Choroid plexus epithelial cell (primary cell): ENCODE measurements around the gene KRTAP9-7.

Experiments
- DNase-seq: peaks from one replicate; pipeline ENCODE4 v3.0.0-alpha.2; 2010; ENCODE audit warnings: low read depth
- H3K4me3 ChIP-seq: 2 replicates; pipeline ENCODE4 v1.5.1; 2011; ENCODE audit warnings: low read depth, mild to moderate bottlenecking, control low read depth, low read length, moderate library complexity
- TF ChIP-seq, protein P1 (sequence below): conservative IDR thresholded peaks from 2 replicates; pipeline ENCODE4 v1.5.1; 2011; ENCODE audit warnings: low read depth, mild to moderate bottlenecking, control low read depth, inconsistent platforms, low read length, moderate library complexity

Gene KRTAP9-7

DNA sequence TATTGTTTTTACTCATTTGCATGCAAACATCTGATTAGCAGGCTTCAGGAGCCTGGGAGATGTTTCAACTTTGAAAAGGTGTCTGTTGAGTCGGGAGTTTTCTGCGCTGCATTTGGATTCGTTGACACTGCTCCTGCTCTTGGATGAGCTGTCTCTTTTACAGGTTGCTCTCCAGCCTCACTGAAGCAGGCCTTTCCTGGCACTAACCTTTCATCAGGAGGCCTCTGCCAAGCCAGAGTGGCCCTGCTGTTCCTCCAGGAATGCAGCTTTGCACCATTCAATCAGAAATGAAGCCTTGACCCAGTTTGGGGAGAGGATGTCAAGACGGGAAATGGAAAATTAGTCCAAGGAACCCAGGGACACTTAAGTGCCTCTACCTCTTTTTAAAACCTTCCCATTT is 27.5 kb downstream of the KRTAP9-7 start:
- DNase-seq: no peak
- TF ChIP-seq, protein P1, sequence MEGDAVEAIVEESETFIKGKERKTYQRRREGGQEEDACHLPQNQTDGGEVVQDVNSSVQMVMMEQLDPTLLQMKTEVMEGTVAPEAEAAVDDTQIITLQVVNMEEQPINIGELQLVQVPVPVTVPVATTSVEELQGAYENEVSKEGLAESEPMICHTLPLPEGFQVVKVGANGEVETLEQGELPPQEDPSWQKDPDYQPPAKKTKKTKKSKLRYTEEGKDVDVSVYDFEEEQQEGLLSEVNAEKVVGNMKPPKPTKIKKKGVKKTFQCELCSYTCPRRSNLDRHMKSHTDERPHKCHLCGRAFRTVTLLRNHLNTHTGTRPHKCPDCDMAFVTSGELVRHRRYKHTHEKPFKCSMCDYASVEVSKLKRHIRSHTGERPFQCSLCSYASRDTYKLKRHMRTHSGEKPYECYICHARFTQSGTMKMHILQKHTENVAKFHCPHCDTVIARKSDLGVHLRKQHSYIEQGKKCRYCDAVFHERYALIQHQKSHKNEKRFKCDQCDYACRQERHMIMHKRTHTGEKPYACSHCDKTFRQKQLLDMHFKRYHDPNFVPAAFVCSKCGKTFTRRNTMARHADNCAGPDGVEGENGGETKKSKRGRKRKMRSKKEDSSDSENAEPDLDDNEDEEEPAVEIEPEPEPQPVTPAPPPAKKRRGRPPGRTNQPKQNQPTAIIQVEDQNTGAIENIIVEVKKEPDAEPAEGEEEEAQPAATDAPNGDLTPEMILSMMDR: no peak
- H3K4me3 ChIP-seq: no peak overlapping the region

DNA sequence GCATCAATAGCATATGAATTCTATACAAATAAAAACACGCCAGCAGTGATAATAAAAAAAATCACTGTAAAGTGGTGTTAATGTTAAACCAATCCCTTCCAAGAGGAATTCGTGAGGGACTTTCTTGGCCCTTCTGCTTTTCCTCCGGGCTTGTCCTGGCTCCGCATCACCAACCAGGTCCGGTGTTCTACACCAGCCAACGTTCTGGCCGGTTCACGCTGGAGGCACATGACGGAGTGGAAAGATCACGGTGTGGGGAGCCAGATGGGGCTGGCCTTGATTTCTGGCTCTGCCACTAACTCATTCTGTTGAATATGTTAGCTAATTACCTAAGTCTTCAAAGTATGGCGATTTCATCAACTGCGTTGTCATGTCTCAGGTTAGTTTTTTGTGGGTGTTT is 28.6 kb downstream of the KRTAP9-7 start:
- TF ChIP-seq, protein P1: no peak
- DNase-seq: no peak
- no peak overlapping the region for H3K4me3 ChIP-seq

DNA sequence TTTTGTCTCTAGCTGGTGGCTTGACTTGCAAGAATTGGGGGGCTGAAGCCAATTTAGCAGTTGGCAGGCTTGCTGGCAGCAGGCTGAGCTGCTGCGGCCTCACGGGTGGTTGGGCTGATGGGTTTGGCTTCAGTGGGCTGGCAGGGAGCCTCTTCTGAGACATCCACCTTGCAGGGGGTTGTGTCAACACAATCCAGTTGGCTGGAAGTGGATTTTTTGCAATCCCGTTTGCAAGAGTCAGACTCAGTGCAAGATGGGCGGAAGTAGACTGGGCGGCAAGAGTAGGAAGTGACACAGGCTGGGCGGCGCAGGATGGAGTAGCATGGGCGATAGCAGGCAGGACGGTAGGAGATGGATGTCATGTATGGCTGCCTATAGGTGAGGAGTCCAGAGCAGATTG is 32.1 kb downstream of the KRTAP9-7 start:
- TF ChIP-seq, protein P1: no peak
- no peak overlapping the region for H3K4me3 ChIP-seq
- peak; percentile 55 for DNase-seq

DNA sequence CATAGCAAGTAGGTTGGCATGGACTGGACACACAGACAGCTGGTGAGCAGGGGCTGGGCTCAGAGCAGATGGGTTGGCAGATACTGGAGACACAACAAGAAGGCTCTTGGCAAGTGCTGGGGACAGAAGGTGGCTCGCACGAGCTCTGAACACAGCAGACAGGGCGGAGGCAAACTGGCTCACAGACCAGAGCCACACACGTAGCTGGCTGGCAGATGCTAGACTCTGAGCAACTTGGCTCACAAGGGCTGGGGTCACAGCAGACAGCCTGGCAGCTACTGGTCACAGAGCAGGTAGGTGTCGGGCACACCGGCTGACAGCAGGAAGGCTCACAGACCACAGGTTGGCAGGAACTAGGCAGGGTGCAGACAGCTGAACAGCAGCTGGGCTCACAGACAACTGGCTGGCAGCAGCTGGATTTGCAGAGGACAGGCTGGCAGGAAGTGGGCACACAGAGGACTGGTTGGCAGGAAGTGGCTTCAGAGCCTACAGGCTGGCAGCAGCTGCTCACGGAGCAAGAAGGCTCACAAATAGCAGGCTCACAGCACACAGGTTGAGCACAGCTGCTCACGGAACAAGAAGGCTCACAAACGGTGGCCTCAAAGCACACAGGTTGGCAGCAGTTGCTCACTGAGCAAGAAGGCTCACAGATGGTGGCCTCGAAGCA is 32.9 kb downstream of the KRTAP9-7 start:
- no peak for DNase-seq
- TF ChIP-seq, protein P1: no peak
- no peak overlapping the region for H3K4me3 ChIP-seq

DNA sequence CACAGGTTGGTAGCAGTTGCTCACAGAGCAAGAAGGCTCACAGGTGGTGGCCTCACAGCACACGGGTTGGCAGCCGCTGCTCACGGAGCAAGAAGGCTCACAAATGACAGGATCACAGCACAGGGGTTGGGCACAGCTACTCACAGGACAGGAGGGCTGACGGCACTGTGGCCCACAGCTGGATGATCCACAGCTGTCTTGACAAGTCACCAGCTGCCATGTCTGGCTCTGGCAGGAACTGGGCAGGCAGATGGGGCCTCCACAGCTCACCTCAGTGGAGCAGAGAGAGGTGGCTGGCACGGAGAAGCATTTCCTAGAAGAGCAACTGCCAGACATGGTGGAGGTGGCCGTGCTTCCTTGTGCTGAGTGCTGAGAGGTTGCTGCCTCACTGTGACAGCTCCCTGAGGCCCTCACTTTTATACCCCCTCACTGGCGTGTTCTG is 33.4 kb downstream of the KRTAP9-7 start, which contains the start of gene KRTAP16-1:
TSS of gene KRTAP16-1 (minus strand) at position 392 of the 442 bp plus-strand sequence. CDS start at position 336, 56 bp downstream.
- DNase-seq: no peak
- TF ChIP-seq, protein P1: no peak
- H3K4me3 ChIP-seq: no peak within 1 kb of the TSS

DNA sequence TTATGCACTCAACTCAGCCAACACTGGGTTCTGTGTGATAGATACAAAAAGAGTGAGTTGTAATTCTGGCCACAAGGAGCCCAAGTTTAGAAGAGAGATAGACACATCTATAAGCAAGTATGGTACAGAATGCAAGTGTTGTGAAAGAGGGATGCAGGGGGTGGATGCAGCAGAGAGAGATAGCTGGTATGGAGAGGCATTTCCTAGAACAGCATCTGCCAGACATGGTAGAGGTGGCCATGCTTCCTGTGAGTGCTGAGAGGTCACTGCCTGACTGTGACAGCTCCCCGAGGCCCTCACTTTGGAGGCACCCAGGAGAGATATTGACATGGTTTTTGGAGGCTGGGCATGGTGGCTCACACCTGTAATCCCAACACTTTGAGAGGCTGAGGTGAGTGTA is 35.6 kb downstream of the KRTAP9-7 start:
- TF ChIP-seq, protein P1: no peak
- H3K4me3 ChIP-seq: no peak overlapping the region
- DNase-seq: no peak

DNA sequence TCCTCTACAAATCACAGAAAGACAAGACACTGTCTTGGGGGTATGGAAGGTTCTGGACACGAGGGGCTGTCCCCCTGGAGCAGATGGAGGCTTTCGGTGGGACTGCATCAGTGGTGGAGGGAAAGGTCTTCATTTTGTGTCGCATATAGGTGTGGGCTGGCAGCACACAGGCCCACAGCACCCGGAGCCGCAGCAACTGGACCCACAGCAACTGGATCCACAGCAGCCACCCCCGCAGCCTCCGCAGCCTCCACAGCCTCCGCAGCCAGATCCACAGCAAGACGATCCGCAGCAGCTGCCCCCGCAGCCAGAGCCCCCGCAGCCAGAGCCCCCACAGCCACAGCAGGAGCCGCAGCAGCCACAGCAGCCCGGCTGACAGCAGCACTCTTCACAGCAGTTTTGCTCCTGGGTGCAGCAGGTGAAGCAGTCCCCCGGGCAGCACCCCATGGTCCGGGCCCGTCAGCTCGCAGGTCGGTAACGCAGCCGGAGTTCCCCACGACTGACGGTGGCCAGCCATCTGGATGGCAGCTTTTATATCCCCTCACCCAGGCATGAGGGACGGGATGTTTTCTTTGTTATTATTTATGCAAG is 39.8 kb downstream of the KRTAP9-7 start, which contains the start of gene KRTAP17-1:
TSS of gene KRTAP17-1 (minus strand) at position 507 of the 591 bp plus-strand sequence. CDS start at position 447, 60 bp downstream.
- no peak within 1 kb of the TSS for H3K4me3 ChIP-seq
- TF ChIP-seq, protein P1: no peak
- no peak for DNase-seq
